Osteoblast (primary cell): ENCODE measurements around the gene COA7. TPM values are rescaled to one million over a fixed set of nuclear protein-coding genes. Genes with fewer than 3 reads are reported as not detected.

Experiments
- DNase-seq: peaks from one replicate; pipeline ENCODE4 v3.0.0; 2011; ENCODE audit warnings: low spot score, mixed read lengths; ENCODE audit not compliant: insufficient read length; ENCODE audit errors: missing footprints
- H2AFZ ChIP-seq: 2 replicates; pipeline ENCODE4 v1.6.0; 2011; ENCODE audit warnings: mild to moderate bottlenecking, low read length
- H3K27ac ChIP-seq: 2 replicates; pipeline ENCODE4 v1.5.1; 2011; ENCODE audit warnings: mild to moderate bottlenecking, low read depth, low read length, moderate library complexity
- H3K27me3 ChIP-seq: 2 replicates; pipeline ENCODE4 v1.6.0; 2012; ENCODE audit warnings: mild to moderate bottlenecking, control low read depth, inconsistent platforms, low read length, moderate library complexity; ENCODE audit not compliant: insufficient read depth
- H3K36me3 ChIP-seq: 2 replicates; pipeline ENCODE4 v1.5.1; 2011; ENCODE audit warnings: mild to moderate bottlenecking, low read length, control low read depth, moderate library complexity; ENCODE audit not compliant: insufficient read depth
- H3K4me1 ChIP-seq: 2 replicates; pipeline ENCODE4 v1.5.1; 2011; ENCODE audit warnings: mild to moderate bottlenecking, low read length, control low read depth, moderate library complexity; ENCODE audit not compliant: insufficient read depth
- H3K4me2 ChIP-seq: 2 replicates; pipeline ENCODE4 v1.6.0; 2011; ENCODE audit warnings: mild to moderate bottlenecking, low read length; ENCODE audit not compliant: insufficient read depth
- H3K4me3 ChIP-seq: fragments of 200-600 bp; sonication (generic); 3 replicates; pipeline ENCODE4 v1.5.1; 2012; ENCODE audit warnings: mild to moderate bottlenecking, low read length, inconsistent platforms; ENCODE audit not compliant: insufficient read depth
- H3K79me2 ChIP-seq: 2 replicates; pipeline ENCODE4 v1.6.0; 2012; ENCODE audit warnings: mild to moderate bottlenecking, low read length, control low read depth, inconsistent platforms; ENCODE audit not compliant: insufficient read depth
- H3K9me3 ChIP-seq: 2 replicates; pipeline ENCODE4 v1.5.1; 2011; ENCODE audit warnings: low read depth, low read length, control low read depth
- H4K20me1 ChIP-seq: 2 replicates; pipeline ENCODE4 v1.6.0; 2012; ENCODE audit warnings: mild to moderate bottlenecking, low read length, control low read depth; ENCODE audit not compliant: insufficient read depth
- CTCF ChIP-seq: IDR thresholded peaks from 2 replicates; pipeline ENCODE4 v1.5.1; 2011; ENCODE audit warnings: mild to moderate bottlenecking, low read depth, low read length, moderate library complexity; ENCODE audit errors: extremely low read depth
- total RNA-seq: library from RNA; depleted of rRNA; stranded (reverse); fragments of >200 nt; gene quantifications from 2 replicates; pipeline ENCODE4 v1.2.3, GENCODE V29; 2012

The COA7 gene
- 14.7 and 14.8 TPM in 2 replicates for total RNA-seq

GRCh38 chr1:52697795-52698674, at the start of gene COA7:
COA7 (minus strand) TSS chr1:52698347; CDS start chr1:52698326, 21 bp downstream.
- DNase-seq, result peak; percentile 96
- H3K36me3 ChIP-seq, result no peaks in the 10 kb centered on the region
- peaks cover 5% of the 10 kb centered on the region for H3K4me1 ChIP-seq
- no peaks in the 10 kb centered on the region for H4K20me1 ChIP-seq
- no peak for TF ChIP-seq CTCF
- H3K79me2 ChIP-seq, result peaks cover 49% of the 10 kb centered on the region
- no peaks in the 10 kb centered on the region for H3K27me3 ChIP-seq
- H2AFZ ChIP-seq, result peak within 1 kb of the TSS; percentile 99
- peak within 1 kb of the TSS; percentile 82 for H3K27ac ChIP-seq
- peak within 1 kb of the TSS; percentile 93 for H3K4me3 ChIP-seq
- H3K9me3 ChIP-seq, result no peaks in the 10 kb centered on the region
- H3K4me2 ChIP-seq, result peak within 1 kb of the TSS; percentile 95

GRCh38 chr1:52747450-52747849, 49.3 kb upstream of the COA7 start:
- Histone ChIP-seq H3K36me3 (no peaks in the 10 kb centered on the region), H2AFZ (no peak overlapping the region), H4K20me1 (peaks cover 26% of the 10 kb centered on the region), H3K27ac (no peak overlapping the region), H3K4me2 (no peak overlapping the region), H3K4me1 (peaks cover 11% of the 10 kb centered on the region), H3K9me3 (no peaks in the 10 kb centered on the region), H3K79me2 (peaks cover 57% of the 10 kb centered on the region), H3K27me3 (no peaks in the 10 kb centered on the region), H3K4me3 (no peak overlapping the region)
- no peak for DNase-seq
- TF ChIP-seq CTCF, result no peak

GRCh38 chr1:52746189-52746588, 48.0 kb upstream of the COA7 start:
- Histone ChIP-seq H3K36me3 (no peaks in the 10 kb centered on the region), H4K20me1 (peaks cover 26% of the 10 kb centered on the region), H2AFZ (no peak overlapping the region), H3K4me2 (no peak overlapping the region), H3K4me1 (peaks cover 9% of the 10 kb centered on the region), H3K79me2 (peaks cover 59% of the 10 kb centered on the region), H3K27me3 (no peaks in the 10 kb centered on the region), H3K4me3 (no peak overlapping the region), H3K9me3 (no peaks in the 10 kb centered on the region), H3K27ac (no peak overlapping the region)
- TF ChIP-seq CTCF, result no peak
- DNase-seq, result no peak

GRCh38 chr1:52741259-52741658, 43.1 kb upstream of the COA7 start:
- Histone ChIP-seq H2AFZ (no peak overlapping the region), H3K4me2 (no peak overlapping the region), H3K9me3 (no peaks in the 10 kb centered on the region), H3K4me1 (no peaks in the 10 kb centered on the region), H3K27ac (no peak overlapping the region), H3K36me3 (no peaks in the 10 kb centered on the region), H4K20me1 (peaks cover 16% of the 10 kb centered on the region), H3K79me2 (peaks cover 69% of the 10 kb centered on the region), H3K27me3 (no peaks in the 10 kb centered on the region), H3K4me3 (no peak overlapping the region)
- no peak for TF ChIP-seq CTCF
- no peak for DNase-seq
